ENCODE results near the gene GPC5.
"Not testable (repeated sequence)": the region's sequence is repeated elsewhere in the genome, so short reads cannot be mapped to it uniquely, and the experiment has no call there.

The GPC5 gene

DNA sequence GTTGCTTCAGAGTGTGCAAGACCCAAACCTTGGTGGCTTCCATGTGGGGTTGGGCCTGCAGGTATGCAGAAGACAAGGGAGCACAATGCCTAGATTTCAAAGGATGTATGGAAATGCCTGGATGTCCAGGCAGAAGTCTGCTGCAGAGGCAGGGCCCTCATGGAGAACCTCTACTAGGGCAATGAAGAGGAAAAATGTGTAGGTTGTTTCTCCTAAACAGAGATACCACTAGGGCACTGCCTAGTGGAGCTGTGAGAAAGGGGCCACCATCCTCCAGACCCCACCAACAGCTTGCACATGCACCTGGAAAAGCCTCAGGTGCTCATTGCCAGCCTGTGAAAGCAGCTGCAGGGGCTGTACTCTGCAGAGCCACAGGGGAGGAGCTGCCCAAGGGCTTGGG, 1295.6 kb downstream of the GPC5 start:
- Histone ChIP-seq H3K4me3 (ENCODE audit: low read length in 2 of 2) (no peak overlapping the region), H3K36me3 (ENCODE audit: control insufficient read depth in 2 of 2, insufficient read depth in 2 of 2, low read length in 2 of 2) (no peaks in the 10 kb centered on the region), H3K9ac (ENCODE audit: low read depth in 1 of 2, low read length in 2 of 2) (no peak overlapping the region), H3K9me3 (ENCODE audit: control insufficient read depth in 2 of 2, low read length in 2 of 2) (no peaks in the 10 kb centered on the region), H3K27me3 (ENCODE audit: control insufficient read depth in 2 of 2, insufficient read depth in 2 of 2, low read length in 2 of 2) (no peaks in the 10 kb centered on the region), H3K4me1 (ENCODE audit: control insufficient read depth in 2 of 2, insufficient read depth in 2 of 2, low read length in 2 of 2) (no peaks in the 10 kb centered on the region), H3K27ac (ENCODE audit: low read depth in 2 of 2, low read length in 2 of 2) (no peak overlapping the region)

GRCh38 chr13:92695827-92696226, 1297.4 kb downstream of the GPC5 start:
- H3K9me3 ChIP-seq (ENCODE audit: control insufficient read depth in 2 of 2, low read length in 2 of 2); H3K4me3 ChIP-seq (ENCODE audit: low read length in 2 of 2); H3K27me3 ChIP-seq (ENCODE audit: control insufficient read depth in 2 of 2, insufficient read depth in 2 of 2, low read length in 2 of 2); H3K9ac ChIP-seq (ENCODE audit: low read depth in 1 of 2, low read length in 2 of 2); H3K4me1 ChIP-seq (ENCODE audit: control insufficient read depth in 2 of 2, insufficient read depth in 2 of 2, low read length in 2 of 2); H3K27ac ChIP-seq (ENCODE audit: low read depth in 2 of 2, low read length in 2 of 2); H3K36me3 ChIP-seq (ENCODE audit: control insufficient read depth in 2 of 2, insufficient read depth in 2 of 2, low read length in 2 of 2): not testable (repeated sequence)

- no peak overlapping the region for H3K27ac ChIP-seq (ENCODE audit: low read depth in 2 of 2, low read length in 2 of 2)
- no peaks in the 10 kb centered on the region for H3K9me3 ChIP-seq (ENCODE audit: control insufficient read depth in 2 of 2, low read length in 2 of 2)
- H3K4me3 ChIP-seq (ENCODE audit: low read length in 2 of 2): no peak overlapping the region
- H3K9ac ChIP-seq (ENCODE audit: low read depth in 1 of 2, low read length in 2 of 2): no peak overlapping the region
- no peaks in the 10 kb centered on the region for H3K27me3 ChIP-seq (ENCODE audit: control insufficient read depth in 2 of 2, insufficient read depth in 2 of 2, low read length in 2 of 2)
- no peaks in the 10 kb centered on the region for H3K36me3 ChIP-seq (ENCODE audit: control insufficient read depth in 2 of 2, insufficient read depth in 2 of 2, low read length in 2 of 2)
- no peaks in the 10 kb centered on the region for H3K4me1 ChIP-seq (ENCODE audit: control insufficient read depth in 2 of 2, insufficient read depth in 2 of 2, low read length in 2 of 2)
Measured at GRCh38 chr13:92716749-92717148, 1318.3 kb downstream of the GPC5 start.

GRCh38 chr13:92717857-92718256, 1319.4 kb downstream of the GPC5 start:
- Histone ChIP-seq H3K4me3 (ENCODE audit: low read length in 2 of 2) (no peak overlapping the region), H3K9me3 (ENCODE audit: control insufficient read depth in 2 of 2, low read length in 2 of 2) (no peaks in the 10 kb centered on the region), H3K9ac (ENCODE audit: low read depth in 1 of 2, low read length in 2 of 2) (no peak overlapping the region), H3K36me3 (ENCODE audit: control insufficient read depth in 2 of 2, insufficient read depth in 2 of 2, low read length in 2 of 2) (no peaks in the 10 kb centered on the region), H3K27me3 (ENCODE audit: control insufficient read depth in 2 of 2, insufficient read depth in 2 of 2, low read length in 2 of 2) (no peaks in the 10 kb centered on the region), H3K27ac (ENCODE audit: low read depth in 2 of 2, low read length in 2 of 2) (no peak overlapping the region), H3K4me1 (ENCODE audit: control insufficient read depth in 2 of 2, insufficient read depth in 2 of 2, low read length in 2 of 2) (no peaks in the 10 kb centered on the region)

GRCh38 chr13:92719868-92720267, 1321.4 kb downstream of the GPC5 start:
- Histone ChIP-seq H3K4me3 (ENCODE audit: low read length in 2 of 2) (no peak overlapping the region), H3K4me1 (ENCODE audit: control insufficient read depth in 2 of 2, insufficient read depth in 2 of 2, low read length in 2 of 2) (no peaks in the 10 kb centered on the region), H3K27ac (ENCODE audit: low read depth in 2 of 2, low read length in 2 of 2) (no peak overlapping the region), H3K9ac (ENCODE audit: low read depth in 1 of 2, low read length in 2 of 2) (no peak overlapping the region), H3K27me3 (ENCODE audit: control insufficient read depth in 2 of 2, insufficient read depth in 2 of 2, low read length in 2 of 2) (no peaks in the 10 kb centered on the region), H3K9me3 (ENCODE audit: control insufficient read depth in 2 of 2, low read length in 2 of 2) (no peaks in the 10 kb centered on the region), H3K36me3 (ENCODE audit: control insufficient read depth in 2 of 2, insufficient read depth in 2 of 2, low read length in 2 of 2) (no peaks in the 10 kb centered on the region)

DNA sequence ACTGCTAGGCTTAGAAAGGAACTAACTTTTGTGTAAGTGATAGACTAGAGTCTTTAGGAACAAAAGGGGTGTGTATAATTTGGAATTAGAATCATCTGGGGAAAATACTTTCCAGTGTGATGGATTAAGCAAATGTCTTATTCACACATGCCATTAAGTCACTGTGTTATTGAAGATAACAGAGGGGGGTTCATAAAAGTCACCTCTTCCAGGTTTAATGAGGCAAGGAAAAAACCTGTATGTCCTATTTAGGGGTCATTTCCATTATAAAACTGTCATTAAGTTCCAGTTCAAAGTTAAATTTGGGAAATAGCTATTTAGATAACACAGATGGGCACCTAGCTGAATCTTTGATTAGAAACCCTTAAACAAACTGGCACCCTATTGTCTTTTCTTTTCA, 1323.2 kb downstream of the GPC5 start:
- no peaks in the 10 kb centered on the region for H3K4me1 ChIP-seq (ENCODE audit: control insufficient read depth in 2 of 2, insufficient read depth in 2 of 2, low read length in 2 of 2)
- H3K9ac ChIP-seq (ENCODE audit: low read depth in 1 of 2, low read length in 2 of 2): no peak overlapping the region
- H3K36me3 ChIP-seq (ENCODE audit: control insufficient read depth in 2 of 2, insufficient read depth in 2 of 2, low read length in 2 of 2): no peaks in the 10 kb centered on the region
- no peaks in the 10 kb centered on the region for H3K9me3 ChIP-seq (ENCODE audit: control insufficient read depth in 2 of 2, low read length in 2 of 2)
- H3K27ac ChIP-seq (ENCODE audit: low read depth in 2 of 2, low read length in 2 of 2): no peak overlapping the region
- H3K4me3 ChIP-seq (ENCODE audit: low read length in 2 of 2): no peak overlapping the region
- no peaks in the 10 kb centered on the region for H3K27me3 ChIP-seq (ENCODE audit: control insufficient read depth in 2 of 2, insufficient read depth in 2 of 2, low read length in 2 of 2)

- Histone ChIP-seq H3K9me3 (ENCODE audit: control insufficient read depth in 2 of 2, low read length in 2 of 2) (no peaks in the 10 kb centered on the region), H3K36me3 (ENCODE audit: control insufficient read depth in 2 of 2, insufficient read depth in 2 of 2, low read length in 2 of 2) (no peaks in the 10 kb centered on the region), H3K27ac (ENCODE audit: low read depth in 2 of 2, low read length in 2 of 2) (no peak overlapping the region), H3K4me1 (ENCODE audit: control insufficient read depth in 2 of 2, insufficient read depth in 2 of 2, low read length in 2 of 2) (no peaks in the 10 kb centered on the region), H3K27me3 (ENCODE audit: control insufficient read depth in 2 of 2, insufficient read depth in 2 of 2, low read length in 2 of 2) (no peaks in the 10 kb centered on the region), H3K9ac (ENCODE audit: low read depth in 1 of 2, low read length in 2 of 2) (no peak overlapping the region), H3K4me3 (ENCODE audit: low read length in 2 of 2) (no peak overlapping the region)
Measured at GRCh38 chr13:92727118-92727517, 1328.7 kb downstream of the GPC5 start.

GRCh38 chr13:92734068-92734467, 1335.6 kb downstream of the GPC5 start:
- H3K36me3 ChIP-seq (ENCODE audit: control insufficient read depth in 2 of 2, insufficient read depth in 2 of 2, low read length in 2 of 2): no peaks in the 10 kb centered on the region
- H3K9ac ChIP-seq (ENCODE audit: low read depth in 1 of 2, low read length in 2 of 2): no peak overlapping the region
- H3K9me3 ChIP-seq (ENCODE audit: control insufficient read depth in 2 of 2, low read length in 2 of 2): no peaks in the 10 kb centered on the region
- H3K27me3 ChIP-seq (ENCODE audit: control insufficient read depth in 2 of 2, insufficient read depth in 2 of 2, low read length in 2 of 2): no peaks in the 10 kb centered on the region
- no peaks in the 10 kb centered on the region for H3K4me1 ChIP-seq (ENCODE audit: control insufficient read depth in 2 of 2, insufficient read depth in 2 of 2, low read length in 2 of 2)
- H3K4me3 ChIP-seq (ENCODE audit: low read length in 2 of 2): no peak overlapping the region
- no peak overlapping the region for H3K27ac ChIP-seq (ENCODE audit: low read depth in 2 of 2, low read length in 2 of 2)

GRCh38 chr13:92734545-92734944, 1336.1 kb downstream of the GPC5 start:
- Histone ChIP-seq H3K9ac (ENCODE audit: low read depth in 1 of 2, low read length in 2 of 2) (no peak overlapping the region), H3K4me1 (ENCODE audit: control insufficient read depth in 2 of 2, insufficient read depth in 2 of 2, low read length in 2 of 2) (no peaks in the 10 kb centered on the region), H3K27ac (ENCODE audit: low read depth in 2 of 2, low read length in 2 of 2) (no peak overlapping the region), H3K9me3 (ENCODE audit: control insufficient read depth in 2 of 2, low read length in 2 of 2) (no peaks in the 10 kb centered on the region), H3K36me3 (ENCODE audit: control insufficient read depth in 2 of 2, insufficient read depth in 2 of 2, low read length in 2 of 2) (no peaks in the 10 kb centered on the region), H3K4me3 (ENCODE audit: low read length in 2 of 2) (no peak overlapping the region), H3K27me3 (ENCODE audit: control insufficient read depth in 2 of 2, insufficient read depth in 2 of 2, low read length in 2 of 2) (no peaks in the 10 kb centered on the region)

DNA sequence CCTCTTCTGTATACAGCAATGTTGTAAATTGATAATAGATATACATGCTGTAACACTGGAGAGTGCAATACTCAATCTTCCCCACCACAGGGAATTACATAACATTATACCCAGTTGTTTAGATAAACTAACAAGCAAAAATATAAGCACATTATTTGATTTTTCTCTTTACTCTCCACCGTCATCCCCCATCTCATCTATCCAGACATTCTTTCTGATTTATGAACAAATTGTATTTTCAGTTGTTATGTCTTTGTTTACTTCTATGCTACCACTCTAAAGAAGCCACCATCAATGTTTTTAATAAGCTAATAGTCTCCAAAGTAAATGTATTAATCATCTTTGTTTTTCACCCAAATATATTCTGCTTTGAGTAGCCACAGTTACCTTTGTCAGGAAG, 1337.5 kb downstream of the GPC5 start:
- H3K9me3 ChIP-seq (ENCODE audit: control insufficient read depth in 2 of 2, low read length in 2 of 2): no peaks in the 10 kb centered on the region
- no peak overlapping the region for H3K4me3 ChIP-seq (ENCODE audit: low read length in 2 of 2)
- H3K27ac ChIP-seq (ENCODE audit: low read depth in 2 of 2, low read length in 2 of 2): no peak overlapping the region
- no peak overlapping the region for H3K9ac ChIP-seq (ENCODE audit: low read depth in 1 of 2, low read length in 2 of 2)
- no peaks in the 10 kb centered on the region for H3K27me3 ChIP-seq (ENCODE audit: control insufficient read depth in 2 of 2, insufficient read depth in 2 of 2, low read length in 2 of 2)
- H3K36me3 ChIP-seq (ENCODE audit: control insufficient read depth in 2 of 2, insufficient read depth in 2 of 2, low read length in 2 of 2): no peaks in the 10 kb centered on the region
- H3K4me1 ChIP-seq (ENCODE audit: control insufficient read depth in 2 of 2, insufficient read depth in 2 of 2, low read length in 2 of 2): no peaks in the 10 kb centered on the region

DNA sequence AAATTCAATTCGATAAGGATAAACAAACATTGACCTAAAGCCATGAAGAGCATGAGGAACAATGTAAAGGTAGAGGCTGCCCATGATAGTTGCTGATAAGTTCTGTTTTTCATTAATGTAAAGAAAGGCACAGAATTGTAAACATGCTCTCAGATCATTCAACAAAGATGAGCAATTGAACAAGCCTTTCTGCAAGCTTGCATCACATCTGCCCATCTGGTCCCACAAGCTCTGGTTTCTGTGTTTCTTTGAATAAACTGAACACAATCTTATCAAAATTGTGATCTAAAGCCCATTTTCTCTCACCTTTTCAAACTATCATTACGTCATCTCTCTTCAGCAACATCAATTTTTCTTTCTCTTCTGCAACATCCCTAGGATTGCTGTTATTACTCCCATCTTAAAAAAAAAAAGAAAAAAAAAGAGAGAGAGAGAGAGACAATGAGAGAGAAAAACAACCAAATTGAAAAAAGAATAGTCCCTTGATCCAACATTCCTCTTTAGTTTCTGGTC, 1340.9 kb downstream of the GPC5 start:
- H3K36me3 ChIP-seq (ENCODE audit: control insufficient read depth in 2 of 2, insufficient read depth in 2 of 2, low read length in 2 of 2): no peaks in the 10 kb centered on the region

More for the DNA sequence above, 1340.9 kb downstream of the GPC5 start:
- Histone ChIP-seq H3K27ac (ENCODE audit: low read depth in 2 of 2, low read length in 2 of 2) (no peak overlapping the region), H3K27me3 (ENCODE audit: control insufficient read depth in 2 of 2, insufficient read depth in 2 of 2, low read length in 2 of 2) (no peaks in the 10 kb centered on the region), H3K4me1 (ENCODE audit: control insufficient read depth in 2 of 2, insufficient read depth in 2 of 2, low read length in 2 of 2) (no peaks in the 10 kb centered on the region), H3K4me3 (ENCODE audit: low read length in 2 of 2) (no peak overlapping the region), H3K9me3 (ENCODE audit: control insufficient read depth in 2 of 2, low read length in 2 of 2) (no peaks in the 10 kb centered on the region), H3K9ac (ENCODE audit: low read depth in 1 of 2, low read length in 2 of 2) (no peak overlapping the region)
